ENCODE data around the gene STAT5A. TPM values are rescaled to one million over a fixed set of nuclear protein-coding genes. Genes with fewer than 3 reads are reported as not detected.

The STAT5A gene
- total and polyA plus RNA-seq, 2 experiments from 2014 or later, result 2.3 to 18.1 TPM

GRCh38 chr17:42347198-42347597 lies 58.9 kb downstream of the STAT5A start (continued):
- TF ChIP-seq CTCF (conservative IDR thresholded peaks at IDR 0.05; ENCODE audit: low read depth in 2 of 2) (no peak), CREB1 (CRISPR knock-in tag; IDR thresholded peaks at IDR 0.05; ENCODE audit: low read depth) (no peak), ZNF114 (CRISPR knock-in tag; IDR thresholded peaks at IDR 0.05) (no peak)

GRCh38 chr17:42347606-42348005 lies 59.3 kb downstream of the STAT5A start:
- H3K4me1 ChIP-seq (ENCODE audit: insufficient read depth), result peaks cover 6% of the 10 kb centered on the region; the same call in 1 of the 2 replicates
- DNase-seq (ENCODE audit: low spot score) (no peak), ATAC-seq (no peak)
- H3K9me2 ChIP-seq (ENCODE audit: insufficient read depth), result no peaks in the 10 kb centered on the region; the same call in 1 of the 2 replicates
- Mint-ChIP-seq H3K27me3 (ENCODE audit: insufficient read depth, low read depth, poor library complexity) (peaks cover 3% of the 10 kb centered on the region), H3K4me1 (peaks cover 24% of the 10 kb centered on the region; the same call in 2 of the 3 replicates), H3K9me3 (no peaks in the 10 kb centered on the region), H3K36me3 (ENCODE audit: low read depth) (peaks cover 47% of the 10 kb centered on the region), H3K27ac (no peak overlapping the region), H3K4me3 (no peak overlapping the region)
- H3K36me3 ChIP-seq (ENCODE audit: insufficient read depth), result peaks cover 9% of the 10 kb centered on the region
- peaks cover 49% of the 10 kb centered on the region for H3K79me2 ChIP-seq (replicated peaks; ENCODE audit: insufficient read depth)
- H2AFZ ChIP-seq, result no peak overlapping the region
- H3K4me2 ChIP-seq, result no peak overlapping the region
- H3K4me3 ChIP-seq, result no peak overlapping the region
- H3K27ac ChIP-seq (ENCODE audit: low read depth), result no peak overlapping the region
- no peaks in the 10 kb centered on the region for H3K27me3 ChIP-seq (ENCODE audit: insufficient read depth)
- peaks cover 10% of the 10 kb centered on the region; the same call in 1 of the 2 replicates for H4K20me1 ChIP-seq (replicated peaks; ENCODE audit: insufficient read depth)
- peaks cover 4% of the 10 kb centered on the region for H3F3A ChIP-seq (replicated peaks; ENCODE audit: low read depth)
- TF ChIP-seq NANOG (IDR thresholded peaks at IDR 0.05; ENCODE audit: borderline replicate concordance) (no peak), ZNF331 (CRISPR knock-in tag; IDR thresholded peaks at IDR 0.05; ENCODE audit: low read depth) (no peak), REST (IDR thresholded peaks at IDR 0.05; ENCODE audit: unreplicated experiment) (no peak), CTCF (conservative IDR thresholded peaks at IDR 0.05; ENCODE audit: low read depth in 2 of 2) (no peak), JUNB (IDR thresholded peaks at IDR 0.05; ENCODE audit: unreplicated experiment) (no peak), ETS1 (IDR thresholded peaks at IDR 0.05) (no peak), EZH2phosphoT487 (IDR thresholded peaks at IDR 0.05; ENCODE audit: unreplicated experiment) (no peak), EZH2 (IDR thresholded peaks at IDR 0.05; ENCODE audit: low read depth, unreplicated experiment) (no peak), POLR2AphosphoS5 (IDR thresholded peaks at IDR 0.05; ENCODE audit: low read depth) (no peak)

All from GM23338 (cell line).